Sigmoid colon (tissue), 4 donors: ENCODE data around the gene FOXI3.

Experiments
- POLR2A ChIP-seq, 2 donors: fragments of 450-650 bp; IDR thresholded peaks; one replicate each; pipeline ENCODE4 v1.6.1; 2016; ENCODE audit warnings: antibody characterized with exemption in 2 of 2, mild to moderate bottlenecking in 2 of 2, moderate library complexity in 2 of 2
- POLR2AphosphoS5 ChIP-seq, 4 donors: sonication (generic); formaldehyde crosslinking; IDR thresholded peaks; one replicate each; pipeline ENCODE4 v1.6.1; 2017; ENCODE audit warnings: antibody characterized with exemption in 4 of 4
- TF ChIP-seq, protein P1 (sequence below), 4 experiments: fragments of 450-650 bp in 3 of 4; fragments of 200-600 bp in 1 of 4; IDR thresholded peaks; one replicate each; pipeline ENCODE4 v1.5.1; 2016 to 2019; ENCODE audit warnings: antibody characterized with exemption in 4 of 4, mild to moderate bottlenecking in 3 of 4, moderate library complexity in 2 of 4

DNA sequence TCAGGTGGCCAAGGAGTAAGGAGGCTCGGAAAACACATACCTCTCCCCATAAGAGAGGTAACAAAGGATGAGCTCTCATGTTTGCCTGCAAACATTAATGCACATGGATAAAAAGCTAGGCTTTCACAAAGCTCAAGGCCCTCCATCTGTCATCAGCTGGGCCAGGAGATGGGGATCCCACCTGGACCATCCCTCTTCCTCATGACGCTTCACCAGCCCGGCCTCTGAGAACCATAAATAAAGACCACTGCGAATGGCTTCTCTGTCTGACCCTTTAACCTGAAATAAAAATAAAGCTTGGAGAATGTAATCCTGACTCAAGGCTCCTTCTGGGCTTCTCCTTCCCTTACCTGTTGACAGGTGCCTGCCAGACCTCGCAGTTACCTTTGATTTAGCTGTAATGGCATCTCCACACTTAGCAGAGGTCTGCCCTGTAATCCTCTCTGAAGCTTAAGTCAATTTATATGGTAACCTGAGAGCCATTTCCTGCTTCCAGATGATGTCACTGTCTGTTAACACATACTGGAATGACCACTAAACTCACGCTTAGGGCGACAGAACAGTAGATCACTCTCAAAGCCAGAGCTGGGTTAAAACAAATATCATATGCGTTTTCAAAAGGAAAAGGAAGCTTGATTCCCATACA, 29.3 kb upstream of the FOXI3 start:
- TF ChIP-seq POLR2AphosphoS5 (IDR thresholded peaks at IDR 0.05) (no peak), POLR2A (IDR thresholded peaks at IDR 0.05) (no peak)
- TF ChIP-seq, protein P1, sequence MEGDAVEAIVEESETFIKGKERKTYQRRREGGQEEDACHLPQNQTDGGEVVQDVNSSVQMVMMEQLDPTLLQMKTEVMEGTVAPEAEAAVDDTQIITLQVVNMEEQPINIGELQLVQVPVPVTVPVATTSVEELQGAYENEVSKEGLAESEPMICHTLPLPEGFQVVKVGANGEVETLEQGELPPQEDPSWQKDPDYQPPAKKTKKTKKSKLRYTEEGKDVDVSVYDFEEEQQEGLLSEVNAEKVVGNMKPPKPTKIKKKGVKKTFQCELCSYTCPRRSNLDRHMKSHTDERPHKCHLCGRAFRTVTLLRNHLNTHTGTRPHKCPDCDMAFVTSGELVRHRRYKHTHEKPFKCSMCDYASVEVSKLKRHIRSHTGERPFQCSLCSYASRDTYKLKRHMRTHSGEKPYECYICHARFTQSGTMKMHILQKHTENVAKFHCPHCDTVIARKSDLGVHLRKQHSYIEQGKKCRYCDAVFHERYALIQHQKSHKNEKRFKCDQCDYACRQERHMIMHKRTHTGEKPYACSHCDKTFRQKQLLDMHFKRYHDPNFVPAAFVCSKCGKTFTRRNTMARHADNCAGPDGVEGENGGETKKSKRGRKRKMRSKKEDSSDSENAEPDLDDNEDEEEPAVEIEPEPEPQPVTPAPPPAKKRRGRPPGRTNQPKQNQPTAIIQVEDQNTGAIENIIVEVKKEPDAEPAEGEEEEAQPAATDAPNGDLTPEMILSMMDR (IDR thresholded peaks at IDR 0.05), result no peak
